Activated T-cell treated with anti-CD3 and anti-CD28 coated beads, Interleukin-2, amount 50 U/mL, for 4 hours (primary cell): Measurements from ENCODE around the gene ANKRD44. TPM values are rescaled to one million over a fixed set of nuclear protein-coding genes. Genes with fewer than 3 reads are reported as not detected.

Source experiments
- ATAC-seq, 2 donors: fragments of 200-7000 bp; cut with Tn5 transposase; one replicate each; pipeline ENCODE4 v1.10.0; 2021
- DNase-seq: peaks from one replicate; pipeline ENCODE4 v3.0.0-alpha.2; 2020
- H3K27me3 Mint-ChIP-seq: one replicate; pipeline ENCODE4 v1.8.0; 2021; ENCODE audit warnings: low read depth, mixed read lengths
- H3K36me3 Mint-ChIP-seq: one replicate; pipeline ENCODE4 v1.8.0; 2022; ENCODE audit warnings: mixed read lengths; ENCODE audit not compliant: insufficient read depth
- H3K4me1 Mint-ChIP-seq: one replicate; pipeline ENCODE4 v1.8.0; 2021; ENCODE audit warnings: low read depth, mixed read lengths
- H3K4me3 Mint-ChIP-seq: one replicate; pipeline ENCODE4 v1.8.0; 2021; ENCODE audit warnings: mild to moderate bottlenecking, moderate library complexity, mixed read lengths
- H3K9me3 Mint-ChIP-seq: one replicate; pipeline ENCODE4 v1.8.0; 2021; ENCODE audit warnings: mixed read lengths
- total RNA-seq, 3 donors: library from RNA; stranded (reverse); gene quantifications; one replicate each; pipeline ENCODE4 v1.2.1, GENCODE V29; 2021

ANKRD44 gene
- total RNA-seq, 3 donors from 2014 or later: 75.0 to 91.5 (median 78.3) TPM

GRCh38 chr2:197157879-197158537, 152.6 kb downstream of the ANKRD44 start:
- ATAC-seq: no peak

DNA sequence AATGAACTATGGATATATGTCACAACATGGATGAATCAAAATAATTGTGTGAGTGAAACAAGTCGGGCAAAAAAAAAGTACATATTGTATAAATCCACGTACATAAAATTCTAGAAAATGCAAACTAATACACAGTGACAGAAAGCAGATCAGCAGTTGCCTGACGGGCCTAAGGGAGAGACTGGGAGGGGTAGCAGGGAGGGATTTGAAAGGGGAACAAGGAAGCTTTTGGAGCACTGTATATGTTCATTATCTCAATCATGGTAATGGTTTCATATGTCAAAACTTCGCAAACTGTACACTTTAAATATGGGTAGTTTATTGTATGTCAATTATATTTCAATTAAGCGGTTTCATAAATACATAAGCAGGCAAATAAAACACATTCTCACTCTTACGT, 153.8 kb downstream of the ANKRD44 start:
- H3K36me3 Mint-ChIP-seq: peaks cover 13% of the 10 kb centered on the region
- peaks cover 4% of the 10 kb centered on the region for H3K9me3 Mint-ChIP-seq
- ATAC-seq (no peak), DNase-seq (no peak)
- H3K4me1 Mint-ChIP-seq: peaks cover 78% of the 10 kb centered on the region
- no peak overlapping the region for H3K4me3 Mint-ChIP-seq
- H3K27me3 Mint-ChIP-seq: no peaks in the 10 kb centered on the region

More at GRCh38 chr2:197157879-197158537, 152.6 kb downstream of the ANKRD44 start:
- peaks cover 15% of the 10 kb centered on the region for H3K36me3 Mint-ChIP-seq
- H3K9me3 Mint-ChIP-seq: peaks cover 4% of the 10 kb centered on the region
- DNase-seq: no peak
- H3K4me3 Mint-ChIP-seq: peak overlapping the region; percentile 14
- H3K27me3 Mint-ChIP-seq: no peaks in the 10 kb centered on the region
- H3K4me1 Mint-ChIP-seq: peaks cover 78% of the 10 kb centered on the region

DNA sequence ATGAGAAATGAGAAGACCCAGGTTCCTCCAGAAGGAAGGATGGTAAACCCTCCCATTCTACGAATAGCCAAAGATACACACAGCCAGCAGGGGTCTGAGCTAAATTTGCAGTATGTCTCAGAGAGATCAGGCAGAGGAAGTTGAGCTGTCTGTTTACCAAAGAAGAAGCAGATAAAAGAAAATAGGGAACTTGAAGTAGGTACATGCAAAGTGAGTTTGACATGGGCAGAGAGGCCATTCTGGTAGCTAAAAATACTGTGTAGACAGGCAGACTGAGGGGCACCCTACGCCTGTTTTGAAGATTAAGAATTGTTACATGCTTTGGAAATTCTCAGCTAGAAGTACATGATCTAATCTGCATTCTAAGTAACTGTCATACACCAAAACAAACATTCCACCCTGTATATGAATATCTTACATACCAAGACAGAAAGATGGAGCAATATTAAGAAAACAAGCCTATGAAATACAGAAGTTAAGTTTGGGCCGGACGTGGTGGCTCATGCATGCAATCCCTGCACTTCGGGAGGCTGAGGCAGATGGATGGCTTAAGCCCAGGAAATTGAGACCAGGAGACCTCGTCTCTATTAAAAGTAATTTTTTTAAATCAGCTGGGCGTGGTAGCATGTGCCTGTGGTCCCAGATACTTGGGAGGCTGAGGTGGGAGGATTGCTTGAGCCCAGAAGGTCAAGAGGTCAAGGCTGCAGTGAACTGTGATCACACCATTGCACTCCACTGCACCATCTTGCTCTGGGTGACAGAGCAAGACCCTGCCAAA, 157.9 kb downstream of the ANKRD44 start:
- Mint-ChIP-seq H3K4me3 (peak overlapping the region; percentile 69), H3K36me3 (peaks cover 19% of the 10 kb centered on the region), H3K27me3 (no peaks in the 10 kb centered on the region), H3K4me1 (peaks cover 77% of the 10 kb centered on the region), H3K9me3 (peaks cover 4% of the 10 kb centered on the region)
- ATAC-seq (peak; percentile 67), DNase-seq (no peak)

DNA sequence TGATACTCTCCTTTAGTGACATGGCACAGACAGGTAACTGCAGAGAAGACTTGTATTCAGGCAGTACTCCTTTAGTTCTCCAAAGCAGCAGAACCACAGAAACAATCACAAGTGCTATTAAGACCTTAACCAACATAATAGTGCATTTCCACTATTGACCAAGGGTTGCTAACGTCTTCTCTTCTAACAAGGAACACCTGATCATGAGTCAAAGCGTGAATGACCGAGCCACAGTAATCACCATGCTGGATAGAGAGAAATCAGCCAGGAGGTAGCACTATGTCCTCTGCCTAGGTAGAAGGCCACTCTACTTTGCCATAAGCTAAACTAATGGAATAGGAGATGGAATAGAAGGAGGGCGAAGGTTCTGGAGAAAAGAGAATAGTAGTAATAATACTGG, 161.0 kb downstream of the ANKRD44 start:
- H3K4me3 Mint-ChIP-seq: no peak overlapping the region
- no peaks in the 10 kb centered on the region for H3K27me3 Mint-ChIP-seq
- H3K9me3 Mint-ChIP-seq: no peaks in the 10 kb centered on the region
- H3K36me3 Mint-ChIP-seq: peaks cover 6% of the 10 kb centered on the region
- peaks cover 84% of the 10 kb centered on the region for H3K4me1 Mint-ChIP-seq
- no peak for ATAC-seq
- no peak for DNase-seq

- peaks cover 6% of the 10 kb centered on the region for H3K36me3 Mint-ChIP-seq
- no peak for ATAC-seq
- no peaks in the 10 kb centered on the region for H3K9me3 Mint-ChIP-seq
- no peak overlapping the region for H3K4me3 Mint-ChIP-seq
- peaks cover 80% of the 10 kb centered on the region for H3K4me1 Mint-ChIP-seq
- no peak for DNase-seq
- H3K27me3 Mint-ChIP-seq: no peaks in the 10 kb centered on the region
Measured at GRCh38 chr2:197148401-197148800, 162.2 kb downstream of the ANKRD44 start.

- Mint-ChIP-seq H3K27me3 (no peaks in the 10 kb centered on the region), H3K9me3 (no peaks in the 10 kb centered on the region), H3K36me3 (peaks cover 6% of the 10 kb centered on the region), H3K4me1 (peaks cover 75% of the 10 kb centered on the region), H3K4me3 (no peak overlapping the region)
- ATAC-seq (no peak), DNase-seq (no peak)
Measured at GRCh38 chr2:197147942-197148341, 162.6 kb downstream of the ANKRD44 start.

DNA sequence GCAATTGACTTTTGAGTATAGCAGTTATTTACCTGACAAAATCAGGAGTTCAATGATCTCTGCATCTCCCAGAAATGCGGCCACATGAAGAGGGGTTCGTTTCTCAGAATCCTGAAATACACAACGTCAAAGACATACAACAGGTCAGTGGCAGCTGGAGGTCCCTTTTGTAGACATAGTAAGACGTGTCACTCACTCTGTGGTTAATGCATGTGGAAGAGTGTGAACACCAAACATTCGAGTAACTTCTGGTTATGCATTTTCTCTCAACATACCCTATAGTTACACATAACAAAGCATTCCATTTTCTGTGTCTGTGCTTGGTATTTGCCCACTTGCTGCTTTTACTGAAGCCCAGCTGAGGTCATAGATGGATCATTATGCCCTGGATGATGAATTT, 163.6 kb downstream of the ANKRD44 start:
- no peak for DNase-seq
- H3K9me3 Mint-ChIP-seq: no peaks in the 10 kb centered on the region
- H3K4me3 Mint-ChIP-seq: no peak overlapping the region
- peaks cover 10% of the 10 kb centered on the region for H3K36me3 Mint-ChIP-seq
- H3K27me3 Mint-ChIP-seq: no peaks in the 10 kb centered on the region
- ATAC-seq: no peak
- peaks cover 73% of the 10 kb centered on the region for H3K4me1 Mint-ChIP-seq

GRCh38 chr2:197145471-197146056, 165.0 kb downstream of the ANKRD44 start:
- DNase-seq (no peak), ATAC-seq (peak; percentile 78 to 93)
- Mint-ChIP-seq H3K9me3 (no peaks in the 10 kb centered on the region), H3K4me3 (no peak overlapping the region), H3K4me1 (peaks cover 73% of the 10 kb centered on the region), H3K27me3 (no peaks in the 10 kb centered on the region), H3K36me3 (peaks cover 11% of the 10 kb centered on the region)

GRCh38 chr2:197144183-197144582, 166.4 kb downstream of the ANKRD44 start:
- ATAC-seq (no peak), DNase-seq (no peak)
- Mint-ChIP-seq H3K36me3 (peaks cover 6% of the 10 kb centered on the region), H3K4me1 (peaks cover 72% of the 10 kb centered on the region), H3K4me3 (no peak overlapping the region), H3K9me3 (no peaks in the 10 kb centered on the region), H3K27me3 (no peaks in the 10 kb centered on the region)

DNA sequence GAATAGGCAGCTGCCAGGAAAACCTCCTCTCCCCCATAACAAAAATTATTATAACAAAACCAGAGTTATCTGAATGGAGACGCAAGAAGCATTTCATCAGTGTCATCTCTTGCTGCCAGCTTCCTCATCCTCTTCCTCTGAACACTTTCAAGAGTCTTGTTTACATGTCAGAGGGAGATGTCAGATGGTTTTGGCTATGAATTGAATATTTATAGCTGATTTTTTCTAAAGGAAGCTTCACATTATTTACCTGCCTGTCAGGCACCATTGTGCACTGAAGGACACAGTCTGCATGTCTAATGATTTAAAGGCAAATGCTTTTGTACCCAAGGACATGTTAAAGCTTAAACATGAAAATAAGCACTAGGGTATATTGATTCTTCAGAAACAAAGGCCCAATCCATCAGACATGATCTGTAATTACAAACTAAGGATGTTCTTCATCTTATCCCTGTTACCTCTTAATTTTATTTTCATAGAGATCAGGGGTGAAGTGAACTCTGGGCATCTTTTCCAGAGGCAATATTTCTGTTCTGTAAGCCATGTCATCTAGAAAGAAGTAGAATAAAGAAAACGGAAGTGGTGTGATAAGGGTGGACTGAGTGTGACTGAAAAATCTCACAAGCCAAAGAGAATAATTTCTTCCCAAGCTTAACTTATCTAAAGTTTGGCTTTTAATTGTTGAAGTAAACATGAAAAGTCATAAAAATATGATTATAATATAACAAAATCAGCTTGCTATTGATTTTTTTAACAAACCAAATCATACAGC, 168.7 kb downstream of the ANKRD44 start:
- no peak overlapping the region for H3K4me3 Mint-ChIP-seq
- DNase-seq (no peak), ATAC-seq (no peak)
- H3K9me3 Mint-ChIP-seq: no peaks in the 10 kb centered on the region
- H3K4me1 Mint-ChIP-seq: peaks cover 73% of the 10 kb centered on the region
- H3K27me3 Mint-ChIP-seq: no peaks in the 10 kb centered on the region
- H3K36me3 Mint-ChIP-seq: peaks cover 8% of the 10 kb centered on the region

DNA sequence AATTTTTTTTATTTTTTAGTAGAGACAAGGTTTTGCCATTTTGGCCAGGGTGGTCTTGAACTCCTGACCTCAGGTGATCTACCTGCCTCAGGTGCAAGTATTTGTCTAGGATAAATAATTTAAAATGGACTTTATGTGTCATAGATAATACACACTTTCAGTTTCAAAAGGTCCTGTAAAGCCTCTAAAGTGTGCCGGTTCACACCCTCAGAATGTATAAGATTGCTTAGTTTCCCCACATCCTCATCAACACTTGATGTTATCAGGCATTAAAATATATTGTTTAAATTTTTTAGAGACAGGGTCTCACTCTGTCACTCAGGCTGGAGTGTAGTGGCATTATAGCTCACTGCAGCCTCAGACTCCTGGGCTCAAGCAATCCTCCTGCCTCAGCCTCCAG, 170.5 kb downstream of the ANKRD44 start:
- Mint-ChIP-seq H3K4me3 (no peak overlapping the region), H3K4me1 (peaks cover 80% of the 10 kb centered on the region), H3K27me3 (no peaks in the 10 kb centered on the region), H3K36me3 (peaks cover 24% of the 10 kb centered on the region), H3K9me3 (no peaks in the 10 kb centered on the region)
- peak in 1 of 2 donors; percentile 16 for ATAC-seq
- no peak for DNase-seq

GRCh38 chr2:197138506-197138905, 172.1 kb downstream of the ANKRD44 start:
- H3K27me3 Mint-ChIP-seq: no peaks in the 10 kb centered on the region
- no peak for ATAC-seq

DNA sequence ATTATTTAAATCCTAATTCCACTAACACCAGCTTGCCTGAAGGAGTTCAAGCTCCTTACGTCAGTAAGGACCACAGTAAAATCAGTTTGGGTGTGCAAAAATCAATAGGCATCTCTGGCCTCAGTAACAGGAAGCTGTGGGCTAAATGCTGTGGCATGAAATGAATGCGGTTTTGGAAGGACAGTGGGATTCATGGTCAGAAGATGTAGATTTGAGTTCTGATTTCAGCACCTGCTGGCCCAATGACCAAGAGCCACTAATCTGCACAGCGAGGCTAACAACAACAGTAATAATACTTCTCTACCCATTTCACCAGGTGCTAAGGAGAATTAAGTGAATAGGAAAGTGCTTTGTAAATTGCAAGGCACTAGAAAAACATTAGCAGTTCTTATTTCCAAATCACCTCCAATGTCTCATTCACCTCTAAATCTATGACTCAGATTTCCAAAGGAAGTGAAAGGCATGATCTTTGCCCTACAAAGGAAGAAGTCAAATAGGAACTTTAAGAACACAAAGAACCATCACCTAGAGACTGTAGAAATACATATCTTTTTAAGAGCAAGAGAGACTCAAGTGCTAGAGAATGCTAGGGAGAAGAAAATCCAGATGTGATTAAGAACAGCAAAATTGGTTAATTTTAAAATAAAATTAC, 172.6 kb downstream of the ANKRD44 start:
- Mint-ChIP-seq H3K4me1 (peaks cover 88% of the 10 kb centered on the region), H3K36me3 (peaks cover 37% of the 10 kb centered on the region), H3K4me3 (peak overlapping the region; percentile 27), H3K9me3 (no peaks in the 10 kb centered on the region), H3K27me3 (no peaks in the 10 kb centered on the region)
- ATAC-seq (peak; percentile 58 to 81), DNase-seq (no peak)

More at GRCh38 chr2:197138506-197138905, 172.1 kb downstream of the ANKRD44 start:
- no peak for DNase-seq
- Mint-ChIP-seq H3K4me3 (no peak overlapping the region), H3K9me3 (no peaks in the 10 kb centered on the region), H3K36me3 (peaks cover 32% of the 10 kb centered on the region), H3K4me1 (peaks cover 83% of the 10 kb centered on the region)

GRCh38 chr2:197137231-197137630, 173.3 kb downstream of the ANKRD44 start:
- DNase-seq: no peak
- Mint-ChIP-seq H3K27me3 (no peaks in the 10 kb centered on the region), H3K9me3 (no peaks in the 10 kb centered on the region), H3K4me3 (peak overlapping the region; percentile 31), H3K36me3 (peaks cover 37% of the 10 kb centered on the region), H3K4me1 (peaks cover 90% of the 10 kb centered on the region)
- peak in 1 of 2 donors; percentile 45 for ATAC-seq
